Measurements from ENCODE around the gene ARF5.

DNA sequence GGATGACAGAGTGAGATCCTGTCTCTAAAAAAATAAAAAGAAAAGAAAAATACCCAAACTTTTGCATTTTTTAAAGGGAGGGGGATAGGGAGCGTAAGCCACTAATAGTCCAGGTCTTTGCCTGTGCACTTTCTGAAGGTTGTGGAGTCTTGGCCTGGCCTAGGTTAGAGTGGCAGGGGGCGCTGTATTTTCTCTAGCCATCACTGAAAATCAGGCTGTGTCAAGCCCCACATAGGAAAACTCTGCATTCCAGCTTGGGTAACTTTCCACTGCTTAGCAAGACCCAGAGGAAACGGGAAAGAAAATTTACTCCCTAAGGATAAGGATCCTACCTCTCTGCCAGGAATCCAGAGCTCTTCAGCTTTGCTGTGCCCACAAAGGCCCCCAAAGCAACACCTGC is 40.2 kb downstream of the ARF5 start:
- no peak for TF ChIP-seq POLR2A (IDR thresholded peaks at IDR 0.05; ENCODE audit: low read depth, low read length)
- TF ChIP-seq POLR2AphosphoS5 (IDR thresholded peaks at IDR 0.05; ENCODE audit: low read depth, low read length), result no peak
- no peak for TF ChIP-seq TAF1 (IDR thresholded peaks at IDR 0.05; ENCODE audit: borderline replicate concordance, low read depth, low read length)
